Measurements from ENCODE around the gene ANO7. TPM values are rescaled to one million over a fixed set of nuclear protein-coding genes. Genes with fewer than 3 reads are reported as not detected.

Gene ANO7
- total and polyA plus RNA-seq, 2 of the 8 experiments (the other 6 are each of a cell fraction or from before 2014, with no cell fraction given): 3.2 to 6.9 TPM

DNA sequence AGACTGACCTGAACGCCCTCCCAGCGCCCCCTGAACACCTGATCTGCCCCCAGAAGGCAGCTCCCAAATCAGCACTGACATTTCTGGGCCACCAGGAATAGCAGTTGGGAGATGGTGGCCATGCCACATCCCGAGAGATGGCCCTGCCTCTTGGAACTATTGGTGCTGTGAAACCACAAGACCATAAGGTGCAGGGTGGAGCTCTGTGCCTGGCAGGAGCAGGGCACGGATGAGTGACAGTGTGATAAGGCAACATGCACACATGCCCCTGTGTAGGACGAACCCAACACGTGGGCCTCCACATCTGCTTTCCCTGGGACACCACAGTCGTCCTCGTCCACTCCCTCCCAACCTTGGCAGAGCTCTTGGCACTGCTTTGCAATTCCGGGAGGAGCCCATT is 26.9 kb downstream of the ANO7 start:
- CTCF ChIA-PET (ENCODE audit: partially characterized antibody): interaction anchor here (0.8 to 1.4 kb wide), 7 partner anchors 13 to 301 kb away, joined by 3 to 4 read pairs (median 3); no protein-coding TSS in a partner anchor

More for the DNA sequence above, 26.9 kb downstream of the ANO7 start:
- 0 out of 2 replicates have a peak overlapping the region, but pooled peaks have one; percentile 18 for H2BK5ac ChIP-seq (ENCODE audit: low read depth, low read length)
- no peak overlapping the region for H3K9ac ChIP-seq (replicated peaks in 1 of 4; ENCODE audit: extremely low read depth in 1 of 4, low read depth in 3 of 4, low read length in 3 of 4)
- H2BK120ac ChIP-seq (replicated peaks; ENCODE audit: low read depth, low read length): no peak overlapping the region
- H2AK5ac ChIP-seq (ENCODE audit: low read depth, low read length): no peak overlapping the region
- FAIRE-seq (no peak), DNase-seq (ENCODE audit: low read depth in 1 of 2, low spot score in 2 of 2) (no peak)
- H3K9me3 ChIP-seq (ENCODE audit: insufficient read depth in 2 of 2, low read depth in 1 of 2, low read length in 1 of 2): no peaks in the 10 kb centered on the region
- no peak overlapping the region for H3K27ac ChIP-seq (ENCODE audit: low read depth, low read length)
- no peak overlapping the region for H3K56ac ChIP-seq (replicated peaks; ENCODE audit: insufficient read length, low read depth, low read length)
- H3K14ac ChIP-seq (ENCODE audit: insufficient read length): no peak overlapping the region
- no peak overlapping the region for H2AFZ ChIP-seq (ENCODE audit: low read length)
- H3K23me2 ChIP-seq (ENCODE audit: low read depth, low read length): peaks cover 7% of the 10 kb centered on the region; the same call in 1 of the 2 replicates
- no peak overlapping the region for H3K23ac ChIP-seq (ENCODE audit: insufficient read length)
- no peak overlapping the region; the same call in 1 of the 2 replicates for H3K18ac ChIP-seq (ENCODE audit: extremely low read depth, low read length)
- H4K8ac ChIP-seq (ENCODE audit: extremely low read depth, insufficient read depth, low read length): no peak overlapping the region; the same call in 1 of the 2 replicates
- POLR2A ChIA-PET (ENCODE audit: partially characterized antibody): interaction anchor here (1.4 to 1.5 kb wide), 2 partner anchors 8 to 63 kb away, joined by 3 to 5 read pairs; no protein-coding TSS in a partner anchor
- H4K20me1 ChIP-seq (replicated peaks in 1 of 2; ENCODE audit: control insufficient read depth in 1 of 2, insufficient read depth in 2 of 2, low read length in 2 of 2): no peaks in the 10 kb centered on the region
- no peak overlapping the region for H4K91ac ChIP-seq (replicated peaks; ENCODE audit: insufficient read length, low read length)
- H3K4ac ChIP-seq (replicated peaks; ENCODE audit: insufficient read length, low read depth, low read length): no peak overlapping the region
- H4K5ac ChIP-seq (ENCODE audit: insufficient read length, low read depth, low read length): no peak overlapping the region
- no peaks in the 10 kb centered on the region for H3K79me1 ChIP-seq (ENCODE audit: low read depth, low read length)
- no peak overlapping the region for H3K4me3 ChIP-seq (ENCODE audit: extremely low read depth in 1 of 4, insufficient read depth in 2 of 4, low read depth in 3 of 4, low read length in 4 of 4)
- 88% methylated on average over 8 of the region's 9 CpGs; no CpG with 5 or more reads in 1 of the 2 experiments for WGBS, 2 experiments (ENCODE audit: extremely low coverage in 1 of 2, insufficient coverage in 1 of 2, insufficient read length in 1 of 2, insufficient replicate concordance in 2 of 2, low coverage in 1 of 2, low lambda C conversion rate in 2 of 2, missing lambda C conversion rate in 1 of 2)
- no peak overlapping the region for H2BK20ac ChIP-seq (ENCODE audit: low read length)
- no peak overlapping the region for H2BK15ac ChIP-seq (ENCODE audit: low read length)
- TF ChIP-seq JUN (IDR thresholded peaks at IDR 0.05; ENCODE audit: low read depth, low read length) (no peak), HDAC2 (IDR thresholded peaks at IDR 0.05; ENCODE audit: borderline replicate concordance in 1 of 2, low read depth in 2 of 2, low read length in 2 of 2) (no peak), EZH2 (IDR thresholded peaks at IDR 0.05; ENCODE audit: low read depth, low read length, severe bottlenecking) (no peak), RNF2 (IDR thresholded peaks at IDR 0.05; ENCODE audit: borderline replicate concordance, low read depth, low read length, missing control alignments, poor library complexity, severe bottlenecking) (no peak), GABPA (IDR thresholded peaks at IDR 0.05; ENCODE audit: borderline replicate concordance, insufficient read depth, low read length) (no peak), FOSL1 (IDR thresholded peaks at IDR 0.05; ENCODE audit: insufficient read depth, low read depth, low read length) (no peak), BCL11A (IDR thresholded peaks at IDR 0.05; ENCODE audit: low read depth in 2 of 2, low read length in 2 of 2) (no peak), TBP (IDR thresholded peaks at IDR 0.05; ENCODE audit: low read depth, low read length) (no peak)
- TF ChIP-seq, protein P1, sequence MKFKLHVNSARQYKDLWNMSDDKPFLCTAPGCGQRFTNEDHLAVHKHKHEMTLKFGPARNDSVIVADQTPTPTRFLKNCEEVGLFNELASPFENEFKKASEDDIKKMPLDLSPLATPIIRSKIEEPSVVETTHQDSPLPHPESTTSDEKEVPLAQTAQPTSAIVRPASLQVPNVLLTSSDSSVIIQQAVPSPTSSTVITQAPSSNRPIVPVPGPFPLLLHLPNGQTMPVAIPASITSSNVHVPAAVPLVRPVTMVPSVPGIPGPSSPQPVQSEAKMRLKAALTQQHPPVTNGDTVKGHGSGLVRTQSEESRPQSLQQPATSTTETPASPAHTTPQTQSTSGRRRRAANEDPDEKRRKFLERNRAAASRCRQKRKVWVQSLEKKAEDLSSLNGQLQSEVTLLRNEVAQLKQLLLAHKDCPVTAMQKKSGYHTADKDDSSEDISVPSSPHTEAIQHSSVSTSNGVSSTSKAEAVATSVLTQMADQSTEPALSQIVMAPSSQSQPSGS (IDR thresholded peaks at IDR 0.05; ENCODE audit: low read length): no peak
- H3K27me3 ChIP-seq (replicated peaks in 1 of 4; ENCODE audit: control insufficient read depth in 3 of 4, extremely low read depth in 1 of 4, insufficient read depth in 3 of 4, low read length in 3 of 4): no peaks in the 10 kb centered on the region
- peaks cover 0 to 20% (median 10%) of the 10 kb centered on the region in 4 experiments; a peak in 6 of 7 replicates for H3K4me1 ChIP-seq (replicated peaks in 1 of 4; ENCODE audit: control insufficient read depth in 3 of 4, insufficient read depth in 4 of 4, low read length in 3 of 4)
- H3K4me2 ChIP-seq (ENCODE audit: insufficient read depth in 1 of 2, low read depth in 2 of 2, low read length in 2 of 2): no peak overlapping the region
- H2BK12ac ChIP-seq (ENCODE audit: low read depth, low read length): peak overlapping the region; percentile 63; the same call in 1 of the 2 replicates
- no peaks in the 10 kb centered on the region; a peak in 1 of 4 replicates for H3K79me2 ChIP-seq (ENCODE audit: control insufficient read depth in 1 of 2, insufficient read depth in 2 of 2, low read length in 2 of 2)
- H3K36me3 ChIP-seq (ENCODE audit: control insufficient read depth in 2 of 4, insufficient read depth in 4 of 4, low read length in 3 of 4): no peaks in the 10 kb centered on the region
